GM19397 (cell line): ENCODE results near the gene SIT1.
A peak's percentile ranks its signal among the peaks of the same experiment; 100 is the strongest.

Experiments used
- ATAC-seq: cut with Tn5 transposase; IDR thresholded peaks from one replicate; pipeline ENCODE4 v1.9.1; 2021; ENCODE audit warnings: mild to moderate bottlenecking, moderate library complexity; ENCODE audit not compliant: unreplicated experiment

Gene SIT1

GRCh38 chr9:35608221-35608620, 42.5 kb downstream of the SIT1 start:
- no peak for ATAC-seq

DNA sequence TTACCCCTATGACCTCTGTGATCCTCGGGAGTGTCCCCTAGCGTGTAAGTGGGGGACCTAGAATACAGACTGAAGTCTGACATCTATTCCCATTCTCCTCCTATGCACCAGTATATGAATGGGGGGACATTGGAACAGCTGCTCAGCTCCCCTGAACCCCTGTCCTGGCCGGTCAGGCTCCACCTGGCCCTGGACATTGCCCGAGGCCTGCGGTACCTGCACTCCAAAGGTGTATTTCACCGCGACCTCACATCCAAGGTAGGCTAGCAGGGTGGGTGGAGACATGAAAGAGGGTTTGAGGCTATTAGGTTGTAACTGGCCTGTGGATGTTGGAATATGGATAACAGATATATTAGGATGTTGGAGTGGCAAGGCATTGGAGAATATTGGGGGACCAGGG, 44.0 kb downstream of the SIT1 start:
- no peak for ATAC-seq

DNA sequence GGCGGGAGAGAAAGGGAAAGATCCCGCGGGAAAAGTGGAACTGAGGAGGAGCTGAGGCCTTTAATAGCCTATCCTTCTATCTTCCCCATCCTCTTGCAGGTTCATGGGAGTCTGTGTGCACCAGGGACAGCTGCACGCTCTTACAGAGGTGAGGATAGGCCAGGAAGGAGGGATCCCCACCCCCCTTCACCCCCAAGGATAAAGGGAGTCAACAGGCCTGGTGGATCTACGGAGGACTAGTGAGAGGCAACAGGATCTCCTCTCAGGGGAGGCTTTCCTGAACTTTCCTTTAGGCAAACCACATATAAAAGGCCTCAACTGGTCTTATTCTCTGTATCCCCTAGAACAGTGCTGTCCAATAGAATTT, 44.6 kb downstream of the SIT1 start:
- ATAC-seq = no peak

- peak; percentile 8 for ATAC-seq
Observed at GRCh38 chr9:35605351-35606137, 45.2 kb downstream of the SIT1 start.

DNA sequence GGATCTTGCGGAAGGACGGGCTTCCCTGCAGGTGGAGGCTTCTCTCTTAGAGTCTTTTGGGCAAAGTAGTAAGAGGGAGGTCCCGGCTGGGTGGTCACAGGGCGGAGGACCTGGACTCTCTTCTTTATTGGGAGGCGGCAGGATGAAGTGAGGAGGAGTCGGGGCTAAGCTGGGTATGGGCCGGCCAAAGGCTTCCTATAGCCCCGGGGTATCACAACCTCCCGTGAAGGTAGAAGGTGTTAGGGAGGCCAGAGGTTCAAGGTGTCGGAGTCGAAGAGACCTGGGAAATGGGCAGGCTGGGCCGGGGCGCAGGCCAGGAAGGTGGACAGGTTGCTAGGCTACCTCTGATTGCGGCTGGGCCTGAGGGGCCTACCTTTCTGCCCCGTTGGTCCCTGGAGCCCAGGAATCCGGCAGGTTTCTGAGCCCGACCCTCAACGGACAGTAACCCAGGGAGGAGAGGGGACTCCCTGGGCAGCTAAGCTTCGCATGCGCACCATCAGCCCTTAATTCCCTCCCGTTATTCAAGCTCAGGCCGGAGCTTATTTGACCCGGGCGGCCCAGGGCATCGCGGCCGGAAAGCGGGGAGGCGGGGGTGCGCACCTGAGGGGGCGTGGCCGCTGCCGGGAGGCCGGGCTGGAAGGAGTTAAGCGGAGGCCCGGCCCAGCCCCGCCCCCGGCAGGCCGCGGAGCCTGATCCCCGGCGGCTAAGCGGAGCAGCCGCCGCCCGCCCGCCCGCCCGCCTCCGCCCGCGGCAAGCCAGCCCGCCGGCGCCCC, 46.0 kb downstream of the SIT1 start, which contains the start of gene TESK1:
TSS of gene TESK1 (plus strand) at position 685 of the 773 bp plus-strand sequence. CDS start 358 bp downstream, outside the sequence.
- ATAC-seq = peak; percentile 42

- peak; percentile 82 for ATAC-seq
Observed at GRCh38 chr9:35603986-35604577, 46.6 kb downstream of the SIT1 start.

- ATAC-seq = no peak
Observed at GRCh38 chr9:35603506-35603985, 47.2 kb downstream of the SIT1 start.

GRCh38 chr9:35599763-35600604, 50.7 kb downstream of the SIT1 start:
- ATAC-seq = no peak
